ENCODE results near the gene SYNJ2. TPM values are rescaled to one million over a fixed set of nuclear protein-coding genes. Genes with fewer than 3 reads are reported as not detected.

The SYNJ2 gene
- total RNA-seq, 4 donors from 2014 or later, result 2.6 to 7.5 (median 5.5) TPM

- DNase-seq (ENCODE audit: low spot score in 2 of 2), result no peak
- intact Hi-C loops (cut with DNase I; ENCODE audit: low total_unique reads), result no loop called here
- TF ChIP-seq, protein P1, sequence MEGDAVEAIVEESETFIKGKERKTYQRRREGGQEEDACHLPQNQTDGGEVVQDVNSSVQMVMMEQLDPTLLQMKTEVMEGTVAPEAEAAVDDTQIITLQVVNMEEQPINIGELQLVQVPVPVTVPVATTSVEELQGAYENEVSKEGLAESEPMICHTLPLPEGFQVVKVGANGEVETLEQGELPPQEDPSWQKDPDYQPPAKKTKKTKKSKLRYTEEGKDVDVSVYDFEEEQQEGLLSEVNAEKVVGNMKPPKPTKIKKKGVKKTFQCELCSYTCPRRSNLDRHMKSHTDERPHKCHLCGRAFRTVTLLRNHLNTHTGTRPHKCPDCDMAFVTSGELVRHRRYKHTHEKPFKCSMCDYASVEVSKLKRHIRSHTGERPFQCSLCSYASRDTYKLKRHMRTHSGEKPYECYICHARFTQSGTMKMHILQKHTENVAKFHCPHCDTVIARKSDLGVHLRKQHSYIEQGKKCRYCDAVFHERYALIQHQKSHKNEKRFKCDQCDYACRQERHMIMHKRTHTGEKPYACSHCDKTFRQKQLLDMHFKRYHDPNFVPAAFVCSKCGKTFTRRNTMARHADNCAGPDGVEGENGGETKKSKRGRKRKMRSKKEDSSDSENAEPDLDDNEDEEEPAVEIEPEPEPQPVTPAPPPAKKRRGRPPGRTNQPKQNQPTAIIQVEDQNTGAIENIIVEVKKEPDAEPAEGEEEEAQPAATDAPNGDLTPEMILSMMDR (IDR thresholded peaks at IDR 0.05), result no peak
- no peak overlapping the region for H3K4me3 ChIP-seq (ENCODE audit: low read depth, poor library complexity, severe bottlenecking)
- 85 to 87% methylated on average over 20 to 21 of the region's 21 CpGs for WGBS, 2 donors
Observed at GRCh38 chr6:158085261-158086053, 103.8 kb downstream of the SYNJ2 start.

DNA sequence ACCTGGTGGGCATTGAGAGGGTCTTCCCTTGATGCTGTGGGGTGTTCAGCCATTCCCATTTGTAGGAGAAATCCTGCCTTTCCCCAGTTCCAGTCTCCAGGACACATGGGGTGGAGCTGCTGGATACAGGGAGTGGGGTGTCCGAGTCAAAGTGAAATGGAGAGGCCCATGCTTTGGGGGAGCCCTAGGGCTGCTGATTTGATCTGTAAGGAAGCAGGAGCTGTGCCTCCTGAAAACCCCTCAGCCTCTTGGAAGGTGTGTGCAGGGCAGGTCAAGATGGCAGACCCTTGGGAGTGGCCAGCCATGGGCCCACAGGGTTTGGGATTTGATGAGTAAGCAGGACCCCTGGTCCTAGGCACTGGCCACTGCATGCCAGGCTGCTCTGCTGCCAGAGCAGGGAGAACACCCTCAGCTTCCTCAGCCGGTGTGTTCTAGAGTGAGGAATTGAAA lies 104.4 kb downstream of the SYNJ2 start:
- no peak for DNase-seq (ENCODE audit: low spot score in 2 of 2)
- H3K4me3 ChIP-seq (ENCODE audit: low read depth, poor library complexity, severe bottlenecking), result no peak overlapping the region
- 88 to 92% methylated on average over 2 of the region's 2 CpGs for WGBS, 2 donors
- TF ChIP-seq, protein P1 (IDR thresholded peaks at IDR 0.05), result no peak
- no peak for TF ChIP-seq POLR2A (IDR thresholded peaks at IDR 0.05)
- intact Hi-C loops (cut with DNase I; ENCODE audit: low total_unique reads), result no loop called here

- TF ChIP-seq, protein P1 (IDR thresholded peaks at IDR 0.05), result no peak
- TF ChIP-seq POLR2A (IDR thresholded peaks at IDR 0.05), result no peak
- no peak for DNase-seq (ENCODE audit: low spot score in 2 of 2)
- WGBS, 2 donors, result 85 to 92% methylated on average over 27 to 32 of the region's 32 CpGs
Observed at GRCh38 chr6:158086504-158087223, 105.0 kb downstream of the SYNJ2 start.

GRCh38 chr6:158087224-158087867 lies 105.7 kb downstream of the SYNJ2 start:
- H3K4me3 ChIP-seq (ENCODE audit: low read depth, poor library complexity, severe bottlenecking), result no peak overlapping the region
- no peak for TF ChIP-seq POLR2A (IDR thresholded peaks at IDR 0.05)
- TF ChIP-seq, protein P1 (IDR thresholded peaks at IDR 0.05), result no peak
- 95 to 96% methylated on average over 14 of the region's 14 CpGs for WGBS, 2 donors
- intact Hi-C loops (cut with DNase I; ENCODE audit: low total_unique reads), result no loop called here
- no peak for DNase-seq (ENCODE audit: low spot score in 2 of 2)

More at GRCh38 chr6:158086504-158087223, 105.0 kb downstream of the SYNJ2 start:
- intact Hi-C loops (cut with DNase I; ENCODE audit: low total_unique reads), result no loop called here
- H3K4me3 ChIP-seq (ENCODE audit: low read depth, poor library complexity, severe bottlenecking), result no peak overlapping the region

DNA sequence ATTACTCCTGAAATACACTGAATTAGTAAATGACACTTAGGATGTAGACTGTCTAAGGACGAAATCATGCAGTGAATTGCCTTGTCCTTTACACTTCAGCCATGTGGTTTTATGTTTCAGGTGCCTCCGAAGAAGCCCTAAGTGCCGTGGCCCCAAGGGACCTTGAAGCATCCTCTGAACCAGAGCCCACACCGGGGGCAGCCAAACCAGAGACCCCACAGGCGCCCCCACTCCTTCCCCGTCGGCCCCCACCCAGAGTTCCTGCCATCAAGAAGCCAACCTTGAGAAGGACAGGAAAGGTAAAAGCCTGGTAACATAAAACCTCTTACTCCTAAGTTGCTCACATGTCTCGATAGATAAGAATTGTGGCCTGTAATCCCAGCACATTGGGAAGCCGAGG lies 111.1 kb downstream of the SYNJ2 start:
- intact Hi-C loops (cut with DNase I; ENCODE audit: low total_unique reads), result no loop called here
- no peak overlapping the region for H3K4me3 ChIP-seq (ENCODE audit: low read depth, poor library complexity, severe bottlenecking)
- no peak for TF ChIP-seq POLR2A (IDR thresholded peaks at IDR 0.05)
- TF ChIP-seq, protein P1 (IDR thresholded peaks at IDR 0.05), result no peak
- DNase-seq (ENCODE audit: low spot score in 2 of 2), result no peak
- WGBS, 2 donors, result 94 to 98% methylated on average over 9 of the region's 9 CpGs
